ENCODE measurements around the gene CLCF1.

The CLCF1 gene

DNA sequence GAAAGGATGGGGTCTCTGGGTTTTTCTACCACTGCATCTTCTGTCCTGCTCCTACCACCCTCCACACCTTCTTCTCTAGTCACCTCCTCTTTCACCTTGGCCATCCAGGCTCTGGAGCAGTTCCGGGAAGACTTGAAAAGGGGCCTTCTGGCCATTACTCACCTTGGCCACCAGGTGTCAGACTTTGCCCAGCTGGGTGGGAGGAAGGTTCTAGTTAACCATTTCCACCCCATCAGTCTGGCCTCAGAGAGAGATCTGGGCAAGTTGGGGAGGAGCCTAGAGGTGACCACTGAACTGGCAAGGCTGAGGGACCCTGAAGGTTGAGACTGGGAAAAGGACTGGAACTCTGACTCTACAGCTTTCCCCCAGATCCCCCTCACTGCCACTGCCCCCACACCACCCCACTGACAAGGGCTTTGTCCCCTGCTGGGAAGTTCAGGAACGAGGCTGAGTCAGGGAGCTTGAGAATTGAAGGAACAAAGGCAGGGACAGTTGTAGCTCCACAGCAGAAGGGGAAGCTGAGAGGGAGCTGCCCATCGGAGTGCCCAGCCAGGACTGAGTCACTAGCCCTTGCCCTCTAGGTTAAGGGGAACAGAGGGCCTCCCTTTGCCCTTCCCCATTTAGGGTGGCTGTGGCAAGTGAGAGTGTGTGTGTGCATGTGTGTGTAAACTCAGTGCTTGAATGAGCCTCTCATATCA is 16.4 kb downstream of the CLCF1 start:
- peak; percentile 80 for DNase-seq (ENCODE audit: low spot score)
- TF ChIP-seq, protein P1, sequence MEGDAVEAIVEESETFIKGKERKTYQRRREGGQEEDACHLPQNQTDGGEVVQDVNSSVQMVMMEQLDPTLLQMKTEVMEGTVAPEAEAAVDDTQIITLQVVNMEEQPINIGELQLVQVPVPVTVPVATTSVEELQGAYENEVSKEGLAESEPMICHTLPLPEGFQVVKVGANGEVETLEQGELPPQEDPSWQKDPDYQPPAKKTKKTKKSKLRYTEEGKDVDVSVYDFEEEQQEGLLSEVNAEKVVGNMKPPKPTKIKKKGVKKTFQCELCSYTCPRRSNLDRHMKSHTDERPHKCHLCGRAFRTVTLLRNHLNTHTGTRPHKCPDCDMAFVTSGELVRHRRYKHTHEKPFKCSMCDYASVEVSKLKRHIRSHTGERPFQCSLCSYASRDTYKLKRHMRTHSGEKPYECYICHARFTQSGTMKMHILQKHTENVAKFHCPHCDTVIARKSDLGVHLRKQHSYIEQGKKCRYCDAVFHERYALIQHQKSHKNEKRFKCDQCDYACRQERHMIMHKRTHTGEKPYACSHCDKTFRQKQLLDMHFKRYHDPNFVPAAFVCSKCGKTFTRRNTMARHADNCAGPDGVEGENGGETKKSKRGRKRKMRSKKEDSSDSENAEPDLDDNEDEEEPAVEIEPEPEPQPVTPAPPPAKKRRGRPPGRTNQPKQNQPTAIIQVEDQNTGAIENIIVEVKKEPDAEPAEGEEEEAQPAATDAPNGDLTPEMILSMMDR (IDR thresholded peaks at IDR 0.05) = peak; percentile 92
- Histone ChIP-seq H3K4me3 (no peak overlapping the region), H3K27ac (peak overlapping the region; percentile 95 to 96)

DNA sequence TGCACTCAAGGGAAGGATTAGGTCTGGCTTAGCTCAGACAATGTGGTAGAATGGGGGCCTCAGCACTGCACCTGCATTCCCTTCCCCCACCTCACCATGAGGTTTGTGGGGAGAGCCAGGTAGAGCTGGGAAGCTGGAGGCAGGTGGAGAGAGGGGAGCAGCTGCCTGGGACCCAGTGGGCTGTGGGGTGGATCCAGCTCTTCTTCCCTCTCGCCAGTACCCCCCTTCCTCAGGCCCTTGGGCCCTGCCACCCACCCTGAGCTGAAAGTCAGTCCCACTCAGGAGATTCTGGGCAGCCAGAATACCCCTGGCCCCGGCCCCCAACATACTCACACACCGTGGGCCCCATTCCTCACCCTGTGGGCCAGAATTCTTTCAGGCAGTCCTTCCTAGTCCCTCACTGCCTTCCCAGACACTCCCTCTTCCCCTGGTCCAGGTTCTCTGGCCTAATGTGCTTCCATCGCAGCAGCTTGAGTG is 17.0 kb downstream of the CLCF1 start:
- TF ChIP-seq, protein P1 (IDR thresholded peaks at IDR 0.05) = no peak
- H3K4me3 ChIP-seq = no peak overlapping the region
- peak overlapping the region; percentile 95 to 96 for H3K27ac ChIP-seq
- no peak for DNase-seq (ENCODE audit: low spot score)

DNA sequence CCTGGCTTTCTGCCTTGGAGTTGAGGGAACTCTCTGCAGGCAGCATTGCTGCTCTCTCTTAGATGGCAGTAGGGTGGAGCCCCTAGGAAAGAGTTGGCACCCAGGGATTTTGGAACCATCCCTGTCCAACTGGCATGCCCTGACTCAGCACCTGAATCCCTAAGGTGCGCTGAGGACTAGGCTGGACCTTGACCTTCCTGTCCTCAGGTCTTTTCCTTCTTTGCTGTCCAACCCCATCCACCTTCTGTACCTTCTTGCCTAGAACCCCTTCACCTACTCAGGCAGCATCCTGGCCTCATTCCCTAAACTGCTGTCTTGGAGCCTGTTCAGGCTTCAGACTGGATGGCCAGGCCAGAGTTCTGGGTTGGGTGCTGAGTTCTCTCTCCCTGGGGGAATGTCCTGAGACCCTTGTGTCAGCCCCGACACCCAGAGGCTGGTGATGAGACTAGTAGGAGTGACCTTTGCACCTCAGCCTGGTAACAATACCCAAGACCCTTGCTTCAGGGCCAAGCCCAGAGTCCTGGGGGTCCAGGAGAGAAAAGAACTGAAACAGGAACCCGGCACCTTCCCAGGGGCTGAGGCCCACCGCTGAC is 17.5 kb downstream of the CLCF1 start:
- peak; percentile 71 for DNase-seq (ENCODE audit: low spot score)
- Histone ChIP-seq H3K4me3 (no peak overlapping the region), H3K27ac (peak overlapping the region; percentile 95 to 96)
- TF ChIP-seq, protein P1 (IDR thresholded peaks at IDR 0.05) = no peak

DNA sequence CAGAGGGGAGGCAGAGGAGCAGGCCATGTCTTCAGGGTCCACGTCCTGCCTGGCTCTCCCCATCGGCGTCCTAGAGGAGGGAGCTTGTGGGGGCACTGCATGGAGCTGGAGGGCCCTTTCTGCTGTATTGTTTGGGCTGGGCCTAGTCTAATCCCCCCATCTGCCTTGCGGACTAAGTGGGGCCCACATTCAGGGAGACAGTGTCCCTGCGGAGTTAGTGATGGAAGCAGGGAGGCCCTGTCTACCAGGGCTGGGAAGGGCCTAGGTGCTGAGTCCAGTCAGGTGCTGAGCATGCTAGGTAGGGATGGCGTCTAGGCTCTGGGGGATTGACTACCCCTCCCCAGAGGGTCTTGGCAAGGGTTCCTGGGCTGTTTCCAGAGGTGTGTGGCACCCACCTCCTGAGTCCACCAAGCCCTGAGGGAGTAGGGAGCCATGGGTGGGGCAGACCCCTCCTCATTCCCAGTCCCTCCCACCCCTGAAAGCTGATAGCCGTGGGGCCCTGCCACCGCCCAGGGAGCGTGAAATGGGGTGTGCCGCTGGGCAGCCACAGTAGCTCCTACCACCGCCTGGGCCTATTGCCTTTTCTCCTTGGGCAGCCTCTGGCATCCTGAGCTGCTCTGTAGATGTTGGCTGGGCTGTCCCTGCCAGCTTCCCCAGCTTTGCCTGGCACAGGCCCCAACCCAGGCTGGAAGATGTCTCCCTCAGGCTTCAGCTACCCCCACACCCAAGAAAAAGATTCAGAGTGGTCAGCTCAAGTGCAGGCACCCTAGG is 18.2 kb downstream of the CLCF1 start:
- TF ChIP-seq, protein P1 (IDR thresholded peaks at IDR 0.05) = no peak
- peak; percentile 77 for DNase-seq (ENCODE audit: low spot score)
- peak overlapping the region; percentile 95 to 96 for H3K27ac ChIP-seq
- H3K4me3 ChIP-seq = peak overlapping the region; percentile 81

DNA sequence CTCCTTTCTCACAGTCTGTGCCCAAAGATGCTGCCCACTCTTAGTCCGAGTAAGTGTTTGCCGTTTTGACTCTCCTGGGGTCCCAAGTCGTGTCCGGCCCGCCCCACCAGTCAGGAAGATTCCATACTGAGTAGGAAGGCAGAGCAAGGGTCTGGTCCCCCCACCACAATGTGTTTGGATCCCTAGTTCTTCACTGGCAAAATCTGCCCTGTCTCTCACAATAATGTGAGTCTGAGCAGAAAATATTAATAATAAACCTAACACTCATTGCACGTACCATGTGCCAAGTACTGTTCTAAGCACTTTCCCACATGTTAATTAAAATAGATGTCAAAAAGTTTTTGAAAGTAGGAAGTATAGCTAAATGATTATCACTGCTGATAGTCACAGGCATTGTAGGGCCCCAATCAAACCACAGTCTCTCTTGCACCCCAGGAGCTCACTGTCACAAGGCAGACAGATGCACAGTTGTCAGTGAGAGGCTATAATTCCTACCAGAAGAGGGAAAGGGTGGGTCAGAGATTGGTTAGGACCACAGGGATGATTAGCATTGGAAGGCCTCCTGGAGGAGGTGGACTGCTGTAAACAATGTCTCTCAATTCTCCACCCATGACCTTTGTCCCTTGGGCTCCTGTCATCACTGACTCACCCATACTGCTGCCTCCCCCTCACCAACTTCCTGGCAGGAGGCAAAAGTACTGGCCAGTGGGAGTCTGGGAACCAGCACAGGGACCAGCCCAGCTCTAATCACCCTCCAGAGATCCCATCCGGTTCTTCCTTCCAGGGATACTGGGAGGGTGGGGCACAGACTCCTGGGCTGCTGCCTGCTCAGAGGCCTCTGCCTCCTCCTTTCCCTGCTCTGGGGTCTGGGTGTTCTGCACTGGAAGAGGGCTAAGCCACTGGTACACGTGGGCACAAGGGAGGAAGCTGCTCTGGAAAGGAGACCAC is 19.0 kb downstream of the CLCF1 start:
- peak; percentile 97 for DNase-seq (ENCODE audit: low spot score)
- Histone ChIP-seq H3K4me3 (peak overlapping the region; percentile 81), H3K27ac (peak overlapping the region; percentile 95 to 96)
- TF ChIP-seq, protein P1 (IDR thresholded peaks at IDR 0.05) = no peak

DNA sequence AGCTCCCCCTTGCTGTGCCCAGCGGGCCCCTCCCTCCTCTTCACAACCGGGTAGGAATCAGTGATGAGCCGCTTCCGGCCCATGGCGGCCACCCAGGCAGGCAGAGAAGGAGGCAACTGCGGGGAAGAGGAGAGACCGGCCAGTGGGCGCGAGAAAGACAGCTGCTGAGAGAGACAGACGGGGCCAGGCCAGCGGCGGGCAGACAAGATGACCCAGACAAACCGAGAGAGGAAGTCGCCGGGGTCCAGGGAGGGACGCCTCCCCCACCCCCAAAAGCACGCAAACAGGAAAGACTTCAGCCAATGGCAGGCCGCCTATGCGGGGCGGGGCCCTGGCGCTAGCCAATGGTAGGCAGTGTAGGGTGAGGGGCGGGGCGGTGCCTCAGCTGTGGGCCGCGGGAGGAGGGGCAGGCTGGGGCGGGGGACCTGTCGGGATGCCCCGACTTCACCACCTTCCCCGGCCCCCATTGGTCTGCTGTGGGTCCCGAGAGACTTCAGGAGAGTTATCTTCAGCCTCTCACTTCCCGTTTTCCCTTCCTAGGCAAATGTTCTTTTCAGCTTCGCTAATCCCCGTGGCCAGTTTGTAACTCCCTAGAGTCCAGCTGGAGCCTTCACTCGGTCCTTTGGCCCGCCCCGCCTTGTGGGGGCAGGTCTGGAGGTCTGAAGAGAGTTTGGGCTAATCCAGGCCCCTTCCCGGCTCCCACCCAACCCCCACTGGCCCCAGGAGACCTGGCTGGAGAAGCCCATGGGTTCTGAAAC is 19.9 kb downstream of the CLCF1 start, which contains the start of gene POLD4:
TSS of gene POLD4 (minus strand) at position 230 of the 758 bp plus-strand sequence. CDS start at position 83, 147 bp downstream.
- DNase-seq (ENCODE audit: low spot score) = peak; percentile 99
- Histone ChIP-seq H3K27ac (peak within 1 kb of the TSS; percentile 95 to 96), H3K4me3 (peak within 1 kb of the TSS; percentile 81)
- TF ChIP-seq, protein P1 (IDR thresholded peaks at IDR 0.05) = no peak

Measured in coronary artery (tissue), 2 donors.